ENCODE results near the gene REEP5. TPM values are rescaled to one million over a fixed set of nuclear protein-coding genes. Genes with fewer than 3 reads are reported as not detected.

Gene REEP5
- total and polyA plus RNA-seq, 2 of the 13 experiments (the other 11 are each of a cell fraction or from before 2014, with no cell fraction given): 49.4 to 239 TPM

DNA sequence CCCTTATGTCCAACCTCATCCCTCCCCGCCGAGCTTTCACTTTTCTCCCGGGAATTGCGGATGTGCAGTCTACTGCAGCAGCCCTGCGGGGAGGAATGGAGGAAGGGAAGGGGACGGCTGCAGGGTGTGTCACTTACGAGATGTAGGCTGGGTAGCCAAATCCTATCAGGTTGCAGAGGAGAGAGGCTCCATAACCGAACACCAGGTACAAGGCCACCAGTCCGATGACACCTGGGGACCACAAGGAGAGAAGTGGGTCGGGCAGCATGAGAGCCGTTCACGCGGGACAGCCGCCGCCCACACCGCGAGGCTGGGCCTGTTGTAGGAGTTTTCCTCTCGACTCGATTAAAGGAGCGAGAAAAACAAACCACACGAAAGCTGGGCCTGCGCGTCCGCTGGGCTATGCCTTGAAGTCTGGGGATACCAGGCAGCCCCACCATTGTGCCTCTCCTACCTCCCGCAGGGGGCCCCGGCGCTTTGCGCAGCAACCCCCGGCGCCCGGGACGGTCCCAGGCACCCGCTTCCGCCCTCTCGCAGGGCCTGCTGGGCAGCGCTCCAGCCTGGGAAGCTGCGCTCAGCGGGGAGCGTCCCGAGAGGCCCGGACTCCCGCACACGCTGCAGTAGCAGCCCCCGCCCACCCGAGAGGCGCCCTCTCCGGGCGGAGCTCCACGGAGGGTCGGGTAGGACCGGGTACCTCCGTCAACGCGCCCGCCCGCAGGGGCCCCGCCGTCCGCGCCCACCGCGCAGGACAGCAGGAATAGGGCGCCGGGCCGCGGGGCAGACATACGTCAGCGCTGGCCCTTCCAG lies 798 bp downstream of the REEP5 start (continued):
- TF ChIP-seq ZBTB40 (IDR thresholded peaks at IDR 0.05) (no peak), ZBTB40 (CRISPR knock-in tag; IDR thresholded peaks at IDR 0.05) (0 out of 2 replicates have a peak, but pooled peaks have one; percentile 13), ZFP82 (CRISPR knock-in tag; IDR thresholded peaks at IDR 0.05; ENCODE audit: borderline replicate concordance) (0 out of 2 replicates have a peak, but pooled peaks have one; percentile 34), ZNF782 (CRISPR knock-in tag; IDR thresholded peaks at IDR 0.05; ENCODE audit: borderline replicate concordance) (no peak), ZNF446 (CRISPR knock-in tag; IDR thresholded peaks at IDR 0.05) (no peak), CBX2 (IDR thresholded peaks at IDR 0.05; ENCODE audit: low read depth, low read length) (no peak), CBX2 (CRISPR knock-in tag; IDR thresholded peaks at IDR 0.05; ENCODE audit: low read depth) (no peak), ZNF547 (CRISPR knock-in tag; IDR thresholded peaks at IDR 0.05) (peak; percentile 44; the same call in 1 of the 2 replicates), ZNF557 (CRISPR knock-in tag; IDR thresholded peaks at IDR 0.05) (no peak), FOXP1 (IDR thresholded peaks at IDR 0.05) (no peak), FOXP1 (CRISPR knock-in tag; IDR thresholded peaks at IDR 0.05) (no peak), SRSF9 (IDR thresholded peaks at IDR 0.05; ENCODE audit: borderline replicate concordance, insufficient read depth, low read depth, low read length, poor library complexity, severe bottlenecking) (no peak), CEBPZ (IDR thresholded peaks at IDR 0.05; ENCODE audit: low read length) (no peak), CBX5 (CRISPR knock-in tag; IDR thresholded peaks at IDR 0.05; ENCODE audit: borderline replicate concordance) (no peak), ZNF496 (CRISPR knock-in tag; IDR thresholded peaks at IDR 0.05; ENCODE audit: insufficient replicate concordance) (no peak), ATF2 (CRISPR knock-in tag; IDR thresholded peaks at IDR 0.05) (no peak)
